Activated T-helper 1 cell treated with anti-CD3 and anti-CD28 coated beads, Interleukin-2, amount 50 U/mL, for 16 hours (primary cell): ENCODE measurements around the gene SIX3.

ENCODE experiments used
- DNase-seq, 2 donors: peaks; one replicate each; pipeline ENCODE4 v3.0.0-alpha.2; 2020; ENCODE audit warnings: low read depth in 1 of 2, low spot score in 1 of 2

Gene SIX3

DNA sequence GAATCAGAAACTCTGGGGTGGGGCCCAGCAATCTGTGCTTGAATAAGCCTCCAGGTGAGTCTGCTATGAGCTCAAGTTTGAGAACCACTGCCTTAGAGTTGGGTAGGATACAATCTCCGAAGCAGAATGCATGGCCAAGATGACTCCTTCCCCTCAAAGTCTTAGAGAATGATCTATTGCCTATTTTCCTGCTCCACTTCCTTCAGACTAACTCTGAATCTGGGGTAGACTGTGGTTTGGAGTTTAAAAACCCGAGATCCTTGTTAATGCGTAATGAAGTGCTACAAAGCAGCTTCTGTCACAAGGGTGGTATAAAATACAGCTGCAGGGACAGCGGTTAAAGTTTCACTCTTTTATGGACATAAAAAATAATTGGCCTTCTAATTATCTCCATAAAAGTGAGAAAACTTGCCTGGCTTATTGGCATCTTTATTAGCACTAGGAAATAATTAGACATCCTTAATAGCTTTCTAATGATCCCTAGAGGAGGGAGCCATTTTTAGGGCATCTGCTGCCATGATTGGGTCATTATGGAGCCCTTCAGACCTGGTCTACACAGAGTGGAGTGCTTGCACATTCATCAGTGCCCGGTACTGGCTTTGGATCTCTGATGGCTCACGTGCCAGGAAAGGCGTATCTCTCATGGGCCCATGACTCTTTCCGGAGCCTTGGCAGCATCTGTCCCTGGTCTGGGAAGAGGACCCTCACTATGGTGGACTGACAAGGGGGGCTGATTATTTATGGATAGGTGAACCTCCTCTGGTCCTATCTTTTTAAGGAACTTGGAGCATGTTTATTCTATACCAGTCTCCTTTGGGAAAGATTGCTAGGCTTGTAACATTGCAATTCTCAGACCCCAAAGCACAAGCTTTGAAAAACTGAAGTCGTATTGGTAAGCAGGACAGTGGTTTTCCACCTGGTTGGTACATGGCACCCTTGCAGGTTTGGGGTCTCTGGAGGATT lies 39.5 kb downstream of the SIX3 start:
- DNase-seq: no peak

DNA sequence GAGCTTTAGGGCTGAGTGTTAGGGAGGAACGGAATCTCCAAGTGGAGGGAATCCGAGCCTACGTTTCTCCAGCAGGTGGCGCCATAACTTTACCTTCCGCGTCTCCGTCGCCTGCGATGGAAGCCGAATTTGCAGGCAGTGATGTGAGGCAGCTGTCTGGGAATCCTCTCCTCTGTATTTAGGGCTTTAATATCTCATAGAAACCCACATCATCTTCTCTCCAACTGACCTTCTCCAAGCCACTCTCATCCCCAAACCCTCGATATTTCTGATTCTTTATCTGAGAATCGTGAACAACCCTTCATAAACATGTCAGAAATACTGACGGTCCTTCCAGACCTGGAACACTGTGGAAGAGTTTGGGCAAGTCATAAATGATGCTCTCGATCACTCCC lies 40.2 kb downstream of the SIX3 start:
- DNase-seq: peak; percentile 39 to 47

DNA sequence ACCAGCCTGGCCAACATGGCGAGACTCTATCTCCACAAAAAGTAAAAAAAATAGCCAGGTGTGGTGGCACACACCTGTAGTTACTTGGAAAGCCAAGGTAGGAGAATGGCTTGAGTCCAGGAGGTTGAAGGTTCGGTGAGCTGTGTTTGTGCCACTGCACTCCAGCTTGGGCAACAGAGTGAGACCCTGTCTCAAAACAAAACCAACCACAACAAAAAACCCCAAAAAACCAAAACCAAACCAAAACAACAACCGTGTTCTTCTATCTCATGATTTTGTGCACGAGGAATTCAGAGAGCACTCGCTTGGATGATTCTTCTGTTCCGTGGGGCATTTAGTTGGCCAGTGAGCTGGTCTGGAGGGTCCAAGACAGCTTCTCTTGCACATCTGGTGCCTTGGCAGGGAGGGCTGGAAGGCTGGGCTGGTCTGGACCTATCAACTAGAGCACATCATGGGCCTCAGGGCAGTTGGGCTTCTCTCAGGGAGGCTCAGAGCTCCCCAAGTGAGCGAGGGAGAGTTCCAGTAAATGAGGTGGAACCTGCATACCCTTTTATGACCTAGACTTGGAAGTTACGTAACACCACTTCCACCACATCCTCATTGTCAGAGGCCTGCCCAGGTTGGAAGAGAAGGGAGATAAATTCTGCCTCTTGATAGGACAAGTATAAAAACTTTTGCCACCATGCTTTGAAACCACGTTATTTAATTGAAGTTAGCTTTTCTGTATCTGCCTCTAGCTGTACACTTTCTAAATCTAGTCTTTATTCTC lies 42.5 kb downstream of the SIX3 start:
- DNase-seq: no peak

DNA sequence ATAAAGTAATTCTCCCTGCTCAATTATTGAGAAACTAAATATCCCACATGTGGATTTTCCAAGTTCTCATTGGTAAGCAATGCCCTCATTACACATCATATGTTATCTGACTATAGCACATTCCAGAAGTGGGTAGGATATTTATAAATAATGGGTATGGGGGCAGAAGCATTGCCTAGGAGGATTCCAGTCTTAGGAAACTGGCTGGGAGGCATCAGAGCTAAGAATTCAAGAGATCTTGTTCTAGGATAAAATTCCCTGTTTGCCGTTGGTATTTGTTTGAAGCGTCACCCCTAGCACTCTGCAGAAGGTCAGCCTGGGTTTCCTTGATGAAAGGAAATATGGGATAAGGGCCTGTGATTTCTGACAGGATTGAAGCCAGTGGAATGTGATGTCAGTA lies 47.7 kb downstream of the SIX3 start:
- no peak for DNase-seq

DNA sequence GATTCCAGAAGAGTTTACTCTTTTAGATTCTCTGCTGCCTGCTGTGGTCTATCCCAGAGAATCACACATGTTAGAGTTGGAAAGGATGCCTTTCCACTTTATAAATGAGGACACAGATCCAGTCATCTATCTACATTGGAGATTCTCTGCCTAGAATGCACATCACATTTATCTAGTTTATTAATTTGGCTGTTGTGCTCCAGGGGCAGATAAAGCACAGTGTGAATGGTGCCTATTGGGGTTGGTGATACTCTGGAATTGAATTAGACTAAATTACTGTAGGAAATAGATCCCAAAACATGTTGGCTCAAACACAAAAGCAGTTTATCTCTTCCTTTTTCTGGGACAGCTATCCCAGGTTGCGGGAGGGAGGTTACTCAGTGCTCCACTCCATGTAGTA lies 52.9 kb downstream of the SIX3 start:
- DNase-seq: no peak
